K562 (cell line): ENCODE data around the gene TTC27.

Experiments used
- CBX2 ChIP-seq: fragments of 200-600 bp; sonication (generic); IDR thresholded peaks from one replicate; pipeline ENCODE4 v1.6.1; 2012; ENCODE audit warnings: mild to moderate bottlenecking, low read length, inconsistent platforms; ENCODE audit not compliant: insufficient read depth, poor library complexity, severe bottlenecking
- CTCF ChIP-seq, 3 experiments: IDR thresholded peaks in 2 of 3; conservative IDR thresholded peaks in 1 of 3; 2 replicates each; pipeline ENCODE4 v1.5.1; 2011 to 2012; ENCODE audit warnings: low read length in 3 of 3, mild to moderate bottlenecking in 3 of 3, control low read depth in 2 of 3, improper control_type of control experiment in 1 of 3, inconsistent platforms in 1 of 3, low read depth in 1 of 3, mixed read lengths in 1 of 3, moderate library complexity in 1 of 3; ENCODE audit not compliant: insufficient read depth in 2 of 3
- ELF1 ChIP-seq: fragments of 200-800 bp; sonication (Bioruptor generic); IDR thresholded peaks from 2 replicates; pipeline ENCODE4 v1.6.1; 2016; ENCODE audit warnings: missing genetic modification characterization, missing compliant biosample characterization
- ETV5 ChIP-seq: sonication (generic); formaldehyde crosslinking; IDR thresholded peaks from 2 replicates; pipeline ENCODE4 v1.4.0; 2020; ENCODE audit warnings: low read depth, mild to moderate bottlenecking, missing genetic modification reagents
- EZH2 ChIP-seq: IDR thresholded peaks from 2 replicates; pipeline ENCODE4 v1.6.1; 2012; ENCODE audit warnings: low read depth, mild to moderate bottlenecking, inconsistent platforms, low read length, borderline replicate concordance
- FIP1L1 ChIP-seq: fragments of 200-400 bp; formaldehyde crosslinking; IDR thresholded peaks from 2 replicates; pipeline ENCODE4 v1.6.1; 2018; ENCODE audit warnings: mild to moderate bottlenecking, low read depth, low read length; ENCODE audit not compliant: poor library complexity, severe bottlenecking
- HDAC6 ChIP-seq: IDR thresholded peaks from 2 replicates; pipeline ENCODE4 v1.6.1; 2012; ENCODE audit warnings: low read depth, mild to moderate bottlenecking, control low read depth, inconsistent platforms, low read length, moderate library complexity
- KLF16 ChIP-seq: IDR thresholded peaks from 2 replicates; pipeline ENCODE4 v1.6.1; 2016; ENCODE audit warnings: antibody characterized with exemption
- PHB ChIP-seq: fragments of 250-450 bp; sonication (Bioruptor Pico); IDR thresholded peaks from 2 replicates; pipeline ENCODE4 v1.5.0; 2021
- POLR2A ChIP-seq: fragments of 450-650 bp; conservative IDR thresholded peaks from 2 replicates; pipeline ENCODE4 v1.6.1; 2016
- REST ChIP-seq, 2 experiments: fragments of 450-650 bp; formaldehyde crosslinking in 1 of 2; IDR thresholded peaks; 2 replicates each; pipeline versions ENCODE4 v1.4.0 to v1.6.1; 2014 to 2020; ENCODE audit warnings: mild to moderate bottlenecking in 2 of 2, borderline replicate concordance in 1 of 2, low read depth in 1 of 2
- SP2 ChIP-seq: IDR thresholded peaks from 2 replicates; pipeline ENCODE4 v1.6.1; 2011; ENCODE audit warnings: mild to moderate bottlenecking, low read depth, low read length, moderate library complexity; ENCODE audit not compliant: poor library complexity, severe bottlenecking; ENCODE audit errors: extremely low read depth
- ZBED1 ChIP-seq: IDR thresholded peaks from 2 replicates; pipeline ENCODE4 v1.6.1; 2014
- ZNF12 ChIP-seq: sonication (generic); formaldehyde crosslinking; IDR thresholded peaks from 2 replicates; pipeline ENCODE4 v1.4.0; 2020; ENCODE audit warnings: mild to moderate bottlenecking, missing genetic modification reagents

GRCh38 chr2:32865399-32866068, 237.7 kb downstream of the TTC27 start:
- TF ChIP-seq ZBED1 (no peak), EZH2 (no peak), REST (IDR thresholded peaks at IDR 0.05; ENCODE audit: borderline replicate concordance) (no peak), REST (CRISPR knock-in tag; IDR thresholded peaks at IDR 0.05; ENCODE audit: low read depth) (no peak), CBX2 (no peak), ZNF12 (CRISPR knock-in tag) (no peak), SP2 (no peak), CTCF (IDR thresholded peaks at IDR 0.05 in 2 of 3, conservative IDR thresholded peaks at IDR 0.05 in 1 of 3; ENCODE audit: insufficient read depth in 2 of 3, low read depth in 1 of 3, low read length in 3 of 3) (no peak), ETV5 (CRISPR knock-in tag) (no peak), ELF1 (tag) (no peak), FIP1L1 (no peak), POLR2A (no peak), HDAC6 (no peak), KLF16 (no peak), PHB (CRISPR knock-in tag) (no peak)
